DMS53 treated with DMSO at 0.1 percent for 48 hours (cell line): ENCODE measurements around the gene FRRS1L.

Source experiments
- DNase-seq: peaks from one replicate; lab custom pipeline; 2025; ENCODE audit not compliant: unreplicated experiment; lab: John Stamatoyannopoulos, UW

FRRS1L gene

GRCh38 chr9:109166771-109167601 lies at the start of gene FRRS1L:
Gene FRRS1L (minus strand): TSS chr9:109167249. CDS start chr9:109167138, 111 bp downstream.
- DNase-seq, result no peak

GRCh38 chr9:109214414-109214813 lies 47.4 kb upstream of the FRRS1L start:
- no peak for DNase-seq

GRCh38 chr9:109213285-109214121 lies 46.5 kb upstream of the FRRS1L start:
- no peak for DNase-seq

- DNase-seq, result no peak
These were observed 45.7 kb upstream of the FRRS1L start for GRCh38 chr9:109212768-109213167.

- no peak for DNase-seq
These were observed 39.6 kb upstream of the FRRS1L start for GRCh38 chr9:109206670-109207069.

GRCh38 chr9:109205526-109205925 lies 38.5 kb upstream of the FRRS1L start:
- no peak for DNase-seq

GRCh38 chr9:109203761-109204360 lies 36.8 kb upstream of the FRRS1L start:
- DNase-seq, result no peak

- no peak for DNase-seq
These were observed 32.6 kb upstream of the FRRS1L start for GRCh38 chr9:109199676-109200075.

- no peak for DNase-seq
These were observed 31.8 kb upstream of the FRRS1L start for GRCh38 chr9:109198736-109199382.

- DNase-seq, result no peak
These were observed 27.0 kb upstream of the FRRS1L start for GRCh38 chr9:109193974-109194556.

GRCh38 chr9:109192732-109193361 lies 25.8 kb upstream of the FRRS1L start:
- DNase-seq, result no peak

- DNase-seq, result no peak
These were observed 24.7 kb upstream of the FRRS1L start for GRCh38 chr9:109191746-109192145.

GRCh38 chr9:109190151-109190550 lies 23.1 kb upstream of the FRRS1L start:
- DNase-seq, result no peak

- no peak for DNase-seq
These were observed 19.9 kb upstream of the FRRS1L start for GRCh38 chr9:109186857-109187520.

- DNase-seq, result peak; percentile 26
These were observed 16.1 kb upstream of the FRRS1L start for GRCh38 chr9:109182940-109183798.

- DNase-seq, result no peak
These were observed 15.5 kb upstream of the FRRS1L start for GRCh38 chr9:109182550-109182939.

GRCh38 chr9:109181284-109181683 lies 14.2 kb upstream of the FRRS1L start:
- no peak for DNase-seq

- DNase-seq, result no peak
These were observed 12.9 kb upstream of the FRRS1L start for GRCh38 chr9:109179801-109180523.
